Neural crest cell (in vitro differentiated cells): ENCODE measurements around the gene C6. TPM values are rescaled to one million over a fixed set of nuclear protein-coding genes. Genes with fewer than 3 reads are reported as not detected.

ENCODE experiments used
- DNase-seq: peaks from one replicate; pipeline ENCODE4 v3.0.0; 2021; ENCODE audit warnings: low read depth, mixed read lengths, low spot score
- H3K27ac Mint-ChIP-seq: one replicate; pipeline ENCODE4 v1.8.0; 2021; ENCODE audit warnings: mild to moderate bottlenecking, mixed read lengths; ENCODE audit not compliant: unreplicated experiment
- H3K27me3 Mint-ChIP-seq: 2 replicates; pipeline ENCODE4 v1.8.0; 2021; ENCODE audit warnings: low read depth, mild to moderate bottlenecking, mixed read lengths
- H3K36me3 Mint-ChIP-seq: 2 replicates; pipeline ENCODE4 v1.8.0; 2021; ENCODE audit warnings: low read depth, mild to moderate bottlenecking, mixed read lengths
- H3K4me1 Mint-ChIP-seq: 2 replicates; pipeline ENCODE4 v1.8.0; 2021; ENCODE audit warnings: mixed read lengths
- H3K4me3 Mint-ChIP-seq: one replicate; pipeline ENCODE4 v1.8.0; 2021; ENCODE audit warnings: mild to moderate bottlenecking, mixed read lengths
- H3K9me3 Mint-ChIP-seq: 2 replicates; pipeline ENCODE4 v1.8.0; 2021; ENCODE audit warnings: mixed read lengths
- CTCF ChIP-seq: fragments of 200-600 bp; sonication (generic); conservative IDR thresholded peaks from 2 replicates; pipeline ENCODE4 v1.5.0; 2021; ENCODE audit warnings: antibody characterized with exemption, mild to moderate bottlenecking
- total RNA-seq: library from RNA; stranded (reverse); gene quantifications from 2 replicates; pipeline ENCODE4 v1.2.1, GENCODE V29; 2021

C6 gene
- total RNA-seq, 1 donor from 2014 or later: not detected

- no peak for TF ChIP-seq CTCF
- Mint-ChIP-seq H3K4me1 (peaks cover 4% of the 10 kb centered on the region), H3K27me3 (peaks cover 4% of the 10 kb centered on the region), H3K36me3 (no peaks in the 10 kb centered on the region), H3K27ac (no peak overlapping the region), H3K4me3 (no peak overlapping the region), H3K9me3 (peaks cover 10% of the 10 kb centered on the region)
- no peak for DNase-seq
Observed at GRCh38 chr5:41093803-41094202, 119.5 kb downstream of the C6 start.

Other genes with a start within 250 kb of the C6 start
- not detected in 2 replicates for gene MROH2B, start 142.2 kb downstream of the C6 start, total RNA-seq